HT-29 (cell line): ENCODE data around the gene ABHD17C. TPM values are rescaled to one million over a fixed set of nuclear protein-coding genes. Genes with fewer than 3 reads are reported as not detected.

Source experiments
- DNase-seq: peaks from one replicate; pipeline ENCODE4 v3.0.0-alpha.2; 2015; ENCODE audit warnings: low spot score
- small RNA-seq: library from RNA; depleted of rRNA; stranded (forward); fragments of <200 nt; gene quantifications from one replicate; pipeline ENCODE3, GENCODE V24; 2014
- total RNA-seq: library from RNA; depleted of rRNA; stranded (reverse); fragments of >200 nt; shearing (Covaris generic); gene quantifications from 2 replicates; pipeline ENCODE4 v1.2.3, GENCODE V29; 2014; rRNA removed

The ABHD17C gene
- total RNA-seq, 1 experiment from 2014 or later, result 14.9 TPM

- no peak for DNase-seq
Measured at GRCh38 chr15:80785811-80786354, 90.8 kb downstream of the ABHD17C start.

GRCh38 chr15:80787316-80787715 is 92.2 kb downstream of the ABHD17C start:
- no peak for DNase-seq

- no peak for DNase-seq
Measured at GRCh38 chr15:80788536-80788935, 93.4 kb downstream of the ABHD17C start.

- DNase-seq, result no peak
Measured at GRCh38 chr15:80789296-80789695, 94.2 kb downstream of the ABHD17C start.

- DNase-seq, result no peak
Measured at GRCh38 chr15:80789796-80790195, 94.7 kb downstream of the ABHD17C start.

GRCh38 chr15:80790236-80790635 is 95.1 kb downstream of the ABHD17C start:
- no peak for DNase-seq

GRCh38 chr15:80791004-80791403 is 95.9 kb downstream of the ABHD17C start:
- no peak for DNase-seq

GRCh38 chr15:80796407-80796806 is 101.3 kb downstream of the ABHD17C start:
- no peak for DNase-seq

GRCh38 chr15:80798911-80799310 is 103.8 kb downstream of the ABHD17C start:
- no peak for DNase-seq

- no peak for DNase-seq
Measured at GRCh38 chr15:80800067-80800466, 105.0 kb downstream of the ABHD17C start.

GRCh38 chr15:80801891-80802680 is 107.0 kb downstream of the ABHD17C start:
- DNase-seq, result no peak

GRCh38 chr15:80803580-80804525 is 108.7 kb downstream of the ABHD17C start:
- DNase-seq, result no peak

- DNase-seq, result peak; percentile 60
Measured at GRCh38 chr15:80804970-80805495, 109.9 kb downstream of the ABHD17C start.

Small RNAs within 50 kb of the gene (small RNA-seq; reads per million reads assigned to genes)
- gene RNU6-380P, result not detected

Other genes starting within 250 kb of the ABHD17C start
- gene CEMIP, start 84.1 kb downstream of the ABHD17C start, total RNA-seq, result 7.3 and 9.4 TPM in 2 replicates